A549 (cell line): ENCODE results near the gene TSPO.

Source experiments
- BHLHE40 ChIP-seq: IDR thresholded peaks from 2 replicates; pipeline ENCODE4 v1.6.1; 2012; ENCODE audit warnings: low read depth, low read length, inconsistent platforms
- CHD4 ChIP-seq: fragments of 200-600 bp; sonication (generic); IDR thresholded peaks from 2 replicates; pipeline ENCODE4 v1.6.1; 2016; ENCODE audit warnings: antibody characterized with exemption, mild to moderate bottlenecking, borderline replicate concordance
- CTCF ChIP-seq: fragments of >200 bp; sonication (Bioruptor Twin); formaldehyde crosslinking; IDR thresholded peaks from 3 replicates; pipeline ENCODE4 v1.5.1; 2016
- POLR2A ChIP-seq: IDR thresholded peaks from 2 replicates; pipeline ENCODE4 v1.6.1; 2012; ENCODE audit warnings: mild to moderate bottlenecking, low read length
- TF ChIP-seq, protein P1 (sequence below): fragments of 250-450 bp; sonication (Bioruptor Pico); IDR thresholded peaks from 2 replicates; pipeline ENCODE4 v1.5.0; 2021; ENCODE audit warnings: mild to moderate bottlenecking, moderate library complexity, borderline replicate concordance

GRCh38 chr22:43177479-43177878 lies 26.1 kb downstream of the TSPO start:
- TF ChIP-seq, protein P1, sequence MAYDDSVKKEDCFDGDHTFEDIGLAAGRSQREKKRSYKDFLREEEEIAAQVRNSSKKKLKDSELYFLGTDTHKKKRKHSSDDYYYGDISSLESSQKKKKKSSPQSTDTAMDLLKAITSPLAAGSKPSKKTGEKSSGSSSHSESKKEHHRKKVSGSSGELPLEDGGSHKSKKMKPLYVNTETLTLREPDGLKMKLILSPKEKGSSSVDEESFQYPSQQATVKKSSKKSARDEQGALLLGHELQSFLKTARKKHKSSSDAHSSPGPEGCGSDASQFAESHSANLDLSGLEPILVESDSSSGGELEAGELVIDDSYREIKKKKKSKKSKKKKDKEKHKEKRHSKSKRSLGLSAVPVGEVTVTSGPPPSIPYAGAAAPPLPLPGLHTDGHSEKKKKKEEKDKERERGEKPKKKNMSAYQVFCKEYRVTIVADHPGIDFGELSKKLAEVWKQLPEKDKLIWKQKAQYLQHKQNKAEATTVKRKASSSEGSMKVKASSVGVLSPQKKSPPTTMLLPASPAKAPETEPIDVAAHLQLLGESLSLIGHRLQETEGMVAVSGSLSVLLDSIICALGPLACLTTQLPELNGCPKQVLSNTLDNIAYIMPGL (CRISPR knock-in tag) = no peak
- TF ChIP-seq BHLHE40 = no peak
- TF ChIP-seq CTCF = no peak
- TF ChIP-seq CHD4 = no peak
- TF ChIP-seq POLR2A = no peak
